Panc1 (cell line): ENCODE results near the gene DUSP16. TPM values are rescaled to one million over a fixed set of nuclear protein-coding genes. Genes with fewer than 3 reads are reported as not detected.

Experiments
- ATAC-seq: fragments of 200-7000 bp; cut with Tn5 transposase; 2 replicates; pipeline ENCODE4 v1.9.1; 2020; ENCODE audit warnings: mild to moderate bottlenecking, moderate library complexity
- BruUV-seq: library from RNA; stranded (reverse); fragments of 400-500 nt; replicated peaks from 2 replicates; lab custom pipeline; 2021; lab: Mats Ljungman, UMichigan
- CTCF ChIA-PET: fragments of 300-600 bp; sonication (Branson Sonifier 250); formaldehyde crosslinking; loops from one replicate; lab custom pipeline; 2022; ENCODE audit warnings: antibody characterized with exemption; lab: Charles Lee
- POLR2A ChIA-PET: fragments of 300-600 bp; sonication (Branson Sonifier 250); formaldehyde crosslinking; loops from one replicate; lab custom pipeline; 2022; ENCODE audit warnings: antibody characterized with exemption; lab: Charles Lee
- DNase-seq: peaks from one replicate; pipeline ENCODE4 v3.0.0-alpha.2; 2010; ENCODE audit warnings: low read depth, low spot score
- H3K27ac ChIP-seq: 2 replicates; pipeline ENCODE4 v1.5.1; 2011; ENCODE audit warnings: mild to moderate bottlenecking, low read length, inconsistent platforms
- H3K27me3 ChIP-seq: fragments of 200-500 bp; sonication (Bioruptor generic); 2 replicates; pipeline ENCODE4 v1.6.0; 2014; ENCODE audit warnings: low read length, inconsistent platforms; ENCODE audit not compliant: control insufficient read depth, insufficient read depth
- H3K36me3 ChIP-seq: fragments of 200-500 bp; sonication (Bioruptor generic); 2 replicates; pipeline ENCODE4 v1.5.1; 2014; ENCODE audit warnings: inconsistent platforms, mild to moderate bottlenecking, low read length, moderate library complexity; ENCODE audit not compliant: control insufficient read depth, insufficient read depth
- H3K4me1 ChIP-seq: 2 replicates; pipeline ENCODE4 v1.5.1; 2011; ENCODE audit warnings: inconsistent platforms, mild to moderate bottlenecking, low read length, moderate library complexity; ENCODE audit not compliant: control insufficient read depth, insufficient read depth
- H3K4me3 ChIP-seq, 2 experiments: 2 replicates each; pipeline ENCODE4 v1.5.1; 2011 to 2012; ENCODE audit warnings: low read depth in 2 of 2, low read length in 2 of 2, mild to moderate bottlenecking in 2 of 2, inconsistent platforms in 1 of 2, moderate library complexity in 1 of 2
- H3K9me3 ChIP-seq: fragments of 200-500 bp; sonication (Bioruptor generic); 2 replicates; pipeline ENCODE4 v1.5.1; 2014; ENCODE audit warnings: low read depth, mild to moderate bottlenecking, inconsistent platforms, low read length, moderate library complexity; ENCODE audit not compliant: control insufficient read depth, insufficient read depth
- POLR2AphosphoS5 ChIP-seq: IDR thresholded peaks from 2 replicates; pipeline ENCODE4 v1.6.1; 2012; ENCODE audit warnings: mild to moderate bottlenecking, low read depth, low read length, moderate library complexity
- SIN3A ChIP-seq: IDR thresholded peaks from 2 replicates; pipeline ENCODE4 v1.6.1; 2012; ENCODE audit warnings: low read depth, mild to moderate bottlenecking, low read length, moderate library complexity, borderline replicate concordance; ENCODE audit not compliant: insufficient read depth
- TCF7L2 ChIP-seq: IDR thresholded peaks from 2 replicates; pipeline ENCODE4 v1.6.1; 2011; ENCODE audit warnings: mild to moderate bottlenecking, low read depth, low read length, inconsistent platforms
- in situ Hi-C: cut with HindIII; loops from 2 replicates; pipeline ENCODE4 v1.10.0; 2016; ENCODE audit warnings: low sequenced_read_pairs, low pct_unique_long_range_greater_than_20kb
- intact Hi-C: fragments of 100-400 bp; cut with micrococcal nuclease; formaldehyde crosslinking; loops from one replicate; pipeline ENCODE4 v1.10.0; 2022; ENCODE audit not compliant: unreplicated experiment
- total RNA-seq: library from RNA; stranded (reverse); gene quantifications from one replicate; pipeline ENCODE4 v1.2.1, GENCODE V29; 2021; ENCODE audit not compliant: unreplicated experiment
- TF ChIP-seq, protein P1 (sequence below): fragments of 450-650 bp; IDR thresholded peaks from 2 replicates; pipeline ENCODE4 v1.5.1; 2017; ENCODE audit warnings: mild to moderate bottlenecking
- TF ChIP-seq, protein P2 (sequence below), 2 experiments: IDR thresholded peaks; 2 replicates each; pipeline ENCODE4 v1.6.1; 2011 to 2012; ENCODE audit warnings: low read depth in 2 of 2, control low read depth in 1 of 2, low read length in 1 of 2, mild to moderate bottlenecking in 1 of 2, moderate library complexity in 1 of 2; ENCODE audit not compliant: insufficient read depth in 1 of 2

Gene DUSP16
- total RNA-seq, 1 experiment from 2014 or later, result 12.9 TPM

DNA sequence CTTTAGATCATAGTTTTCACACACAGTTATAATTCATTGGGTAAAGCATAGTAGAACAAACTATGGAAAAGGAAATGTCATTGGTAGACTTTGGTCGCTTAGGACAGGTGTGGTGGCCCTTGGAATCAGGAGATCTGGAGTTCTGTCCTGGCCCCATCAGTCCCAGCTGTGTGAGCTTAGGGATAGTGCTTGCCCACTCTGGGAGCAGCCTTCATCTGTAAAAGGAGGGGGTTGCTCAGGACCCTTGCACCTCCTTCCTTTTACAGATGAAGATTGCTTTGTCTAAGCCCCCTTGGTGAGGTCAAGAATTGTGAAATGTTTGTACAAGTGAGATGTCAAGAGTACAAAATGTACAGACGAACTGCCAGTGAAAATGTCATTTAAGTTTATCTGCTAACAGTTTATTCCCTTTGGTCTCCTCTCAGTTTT is 112.6 kb downstream of the DUSP16 start:
- intact Hi-C loops (no loop called here), in situ Hi-C loops (no loop called here)
- no peak overlapping the region for H3K27ac ChIP-seq
- H3K27me3 ChIP-seq, result no peaks in the 10 kb centered on the region
- H3K4me3 ChIP-seq, result no peak overlapping the region
- ChIA-PET POLR2A (no interaction called here), CTCF (no interaction called here)
- TF ChIP-seq, protein P1, sequence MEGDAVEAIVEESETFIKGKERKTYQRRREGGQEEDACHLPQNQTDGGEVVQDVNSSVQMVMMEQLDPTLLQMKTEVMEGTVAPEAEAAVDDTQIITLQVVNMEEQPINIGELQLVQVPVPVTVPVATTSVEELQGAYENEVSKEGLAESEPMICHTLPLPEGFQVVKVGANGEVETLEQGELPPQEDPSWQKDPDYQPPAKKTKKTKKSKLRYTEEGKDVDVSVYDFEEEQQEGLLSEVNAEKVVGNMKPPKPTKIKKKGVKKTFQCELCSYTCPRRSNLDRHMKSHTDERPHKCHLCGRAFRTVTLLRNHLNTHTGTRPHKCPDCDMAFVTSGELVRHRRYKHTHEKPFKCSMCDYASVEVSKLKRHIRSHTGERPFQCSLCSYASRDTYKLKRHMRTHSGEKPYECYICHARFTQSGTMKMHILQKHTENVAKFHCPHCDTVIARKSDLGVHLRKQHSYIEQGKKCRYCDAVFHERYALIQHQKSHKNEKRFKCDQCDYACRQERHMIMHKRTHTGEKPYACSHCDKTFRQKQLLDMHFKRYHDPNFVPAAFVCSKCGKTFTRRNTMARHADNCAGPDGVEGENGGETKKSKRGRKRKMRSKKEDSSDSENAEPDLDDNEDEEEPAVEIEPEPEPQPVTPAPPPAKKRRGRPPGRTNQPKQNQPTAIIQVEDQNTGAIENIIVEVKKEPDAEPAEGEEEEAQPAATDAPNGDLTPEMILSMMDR, result no peak
- TF ChIP-seq POLR2AphosphoS5 (no peak), TCF7L2 (no peak), SIN3A (no peak)
- TF ChIP-seq, protein P2, sequence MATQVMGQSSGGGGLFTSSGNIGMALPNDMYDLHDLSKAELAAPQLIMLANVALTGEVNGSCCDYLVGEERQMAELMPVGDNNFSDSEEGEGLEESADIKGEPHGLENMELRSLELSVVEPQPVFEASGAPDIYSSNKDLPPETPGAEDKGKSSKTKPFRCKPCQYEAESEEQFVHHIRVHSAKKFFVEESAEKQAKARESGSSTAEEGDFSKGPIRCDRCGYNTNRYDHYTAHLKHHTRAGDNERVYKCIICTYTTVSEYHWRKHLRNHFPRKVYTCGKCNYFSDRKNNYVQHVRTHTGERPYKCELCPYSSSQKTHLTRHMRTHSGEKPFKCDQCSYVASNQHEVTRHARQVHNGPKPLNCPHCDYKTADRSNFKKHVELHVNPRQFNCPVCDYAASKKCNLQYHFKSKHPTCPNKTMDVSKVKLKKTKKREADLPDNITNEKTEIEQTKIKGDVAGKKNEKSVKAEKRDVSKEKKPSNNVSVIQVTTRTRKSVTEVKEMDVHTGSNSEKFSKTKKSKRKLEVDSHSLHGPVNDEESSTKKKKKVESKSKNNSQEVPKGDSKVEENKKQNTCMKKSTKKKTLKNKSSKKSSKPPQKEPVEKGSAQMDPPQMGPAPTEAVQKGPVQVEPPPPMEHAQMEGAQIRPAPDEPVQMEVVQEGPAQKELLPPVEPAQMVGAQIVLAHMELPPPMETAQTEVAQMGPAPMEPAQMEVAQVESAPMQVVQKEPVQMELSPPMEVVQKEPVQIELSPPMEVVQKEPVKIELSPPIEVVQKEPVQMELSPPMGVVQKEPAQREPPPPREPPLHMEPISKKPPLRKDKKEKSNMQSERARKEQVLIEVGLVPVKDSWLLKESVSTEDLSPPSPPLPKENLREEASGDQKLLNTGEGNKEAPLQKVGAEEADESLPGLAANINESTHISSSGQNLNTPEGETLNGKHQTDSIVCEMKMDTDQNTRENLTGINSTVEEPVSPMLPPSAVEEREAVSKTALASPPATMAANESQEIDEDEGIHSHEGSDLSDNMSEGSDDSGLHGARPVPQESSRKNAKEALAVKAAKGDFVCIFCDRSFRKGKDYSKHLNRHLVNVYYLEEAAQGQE (IDR thresholded peaks at IDR 0.05; ENCODE audit: insufficient read depth in 1 of 2, low read depth in 2 of 2, low read length in 1 of 2), result no peak
- H3K36me3 ChIP-seq, result no peaks in the 10 kb centered on the region
- ATAC-seq, result no peak
- no peaks in the 10 kb centered on the region for H3K9me3 ChIP-seq
- no peaks in the 10 kb centered on the region for H3K4me1 ChIP-seq
- no TSS peak for BruUV-seq
- DNase-seq, result no peak

DNA sequence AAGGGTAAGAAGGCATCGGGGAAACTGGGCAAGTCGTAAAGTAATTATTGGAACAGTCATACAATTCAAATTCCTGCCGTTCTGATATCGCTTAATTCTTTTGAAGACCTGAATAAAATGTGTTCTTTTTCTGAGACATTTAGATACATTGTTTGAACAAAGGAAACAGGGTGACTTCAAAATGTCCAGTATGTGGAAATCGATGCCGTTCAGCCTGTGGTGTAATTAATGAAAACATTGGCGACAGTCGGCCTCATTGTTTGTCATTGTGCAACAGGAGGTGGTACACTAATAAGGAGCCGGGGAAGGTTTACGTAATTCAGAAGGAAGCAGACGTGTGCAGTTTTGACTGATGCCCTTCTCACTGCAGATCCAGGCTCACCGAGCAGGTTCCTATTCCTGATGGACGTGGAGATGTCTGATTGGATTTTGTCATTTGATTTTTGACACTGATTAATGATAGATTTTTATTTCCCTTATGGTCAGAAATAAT is 113.1 kb downstream of the DUSP16 start:
- in situ Hi-C loops (no loop called here), intact Hi-C loops (no loop called here)
- Histone ChIP-seq H3K9me3 (no peaks in the 10 kb centered on the region), H3K4me1 (no peaks in the 10 kb centered on the region), H3K4me3 (no peak overlapping the region), H3K27ac (no peak overlapping the region), H3K27me3 (no peaks in the 10 kb centered on the region), H3K36me3 (no peaks in the 10 kb centered on the region)
- BruUV-seq, result no TSS peak
- TF ChIP-seq, protein P2 (IDR thresholded peaks at IDR 0.05; ENCODE audit: insufficient read depth in 1 of 2, low read depth in 2 of 2, low read length in 1 of 2), result no peak
- no peak for TF ChIP-seq TCF7L2
- TF ChIP-seq SIN3A, result no peak
- TF ChIP-seq, protein P1, result no peak
- no peak for TF ChIP-seq POLR2AphosphoS5
- ATAC-seq (no peak), DNase-seq (no peak)
- ChIA-PET CTCF (no interaction called here), POLR2A (no interaction called here)
